ENCODE measurements around the gene SIRPB2.

DNA sequence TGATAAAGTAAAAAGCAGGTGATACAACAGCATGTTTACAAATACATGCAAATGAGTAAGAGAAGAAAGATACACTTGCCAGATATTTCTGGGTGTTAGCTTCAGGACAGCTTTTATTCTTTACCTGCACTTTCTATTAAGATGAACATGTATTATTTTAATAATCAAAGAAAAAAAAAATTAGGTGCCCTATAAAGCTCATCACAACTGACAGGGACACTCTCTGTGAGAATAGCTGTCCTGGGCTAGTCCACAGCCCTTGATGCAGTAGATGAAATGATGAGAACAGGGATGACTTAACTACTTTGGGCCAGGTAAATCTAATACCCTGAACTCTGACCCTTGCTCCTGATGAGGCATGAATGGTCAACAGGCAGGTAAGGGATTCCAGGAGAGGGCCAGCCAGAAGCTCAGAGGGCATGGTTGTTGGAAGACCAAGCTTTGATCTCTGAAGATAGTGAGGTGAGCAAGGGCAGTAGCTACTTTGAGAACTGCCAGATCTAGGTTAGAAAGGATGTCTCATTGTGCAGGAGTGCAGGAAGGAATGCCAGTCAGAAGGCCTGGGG is 40.2 kb downstream of the SIRPB2 start:
- TF ChIP-seq CTCF (IDR thresholded peaks at IDR 0.05), result no peak
- TF ChIP-seq POLR2A (IDR thresholded peaks at IDR 0.05), result no peak
